Measurements from ENCODE around the gene CEP44.
A peak's percentile ranks its signal among the peaks of the same experiment; 100 is the strongest.
"Not testable (repeated sequence)": the region's sequence is repeated elsewhere in the genome, so short reads cannot be mapped to it uniquely, and the experiment has no call there.

CEP44 gene, protein sequence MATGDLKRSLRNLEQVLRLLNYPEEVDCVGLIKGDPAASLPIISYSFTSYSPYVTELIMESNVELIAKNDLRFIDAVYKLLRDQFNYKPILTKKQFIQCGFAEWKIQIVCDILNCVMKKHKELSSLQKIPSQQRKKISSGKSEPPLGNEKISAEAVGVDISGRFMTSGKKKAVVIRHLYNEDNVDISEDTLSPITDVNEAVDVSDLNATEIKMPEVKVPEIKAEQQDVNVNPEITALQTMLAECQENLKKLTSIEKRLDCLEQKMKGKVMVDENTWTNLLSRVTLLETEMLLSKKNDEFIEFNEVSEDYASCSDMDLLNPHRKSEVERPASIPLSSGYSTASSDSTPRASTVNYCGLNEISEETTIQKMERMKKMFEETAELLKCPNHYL

DNA sequence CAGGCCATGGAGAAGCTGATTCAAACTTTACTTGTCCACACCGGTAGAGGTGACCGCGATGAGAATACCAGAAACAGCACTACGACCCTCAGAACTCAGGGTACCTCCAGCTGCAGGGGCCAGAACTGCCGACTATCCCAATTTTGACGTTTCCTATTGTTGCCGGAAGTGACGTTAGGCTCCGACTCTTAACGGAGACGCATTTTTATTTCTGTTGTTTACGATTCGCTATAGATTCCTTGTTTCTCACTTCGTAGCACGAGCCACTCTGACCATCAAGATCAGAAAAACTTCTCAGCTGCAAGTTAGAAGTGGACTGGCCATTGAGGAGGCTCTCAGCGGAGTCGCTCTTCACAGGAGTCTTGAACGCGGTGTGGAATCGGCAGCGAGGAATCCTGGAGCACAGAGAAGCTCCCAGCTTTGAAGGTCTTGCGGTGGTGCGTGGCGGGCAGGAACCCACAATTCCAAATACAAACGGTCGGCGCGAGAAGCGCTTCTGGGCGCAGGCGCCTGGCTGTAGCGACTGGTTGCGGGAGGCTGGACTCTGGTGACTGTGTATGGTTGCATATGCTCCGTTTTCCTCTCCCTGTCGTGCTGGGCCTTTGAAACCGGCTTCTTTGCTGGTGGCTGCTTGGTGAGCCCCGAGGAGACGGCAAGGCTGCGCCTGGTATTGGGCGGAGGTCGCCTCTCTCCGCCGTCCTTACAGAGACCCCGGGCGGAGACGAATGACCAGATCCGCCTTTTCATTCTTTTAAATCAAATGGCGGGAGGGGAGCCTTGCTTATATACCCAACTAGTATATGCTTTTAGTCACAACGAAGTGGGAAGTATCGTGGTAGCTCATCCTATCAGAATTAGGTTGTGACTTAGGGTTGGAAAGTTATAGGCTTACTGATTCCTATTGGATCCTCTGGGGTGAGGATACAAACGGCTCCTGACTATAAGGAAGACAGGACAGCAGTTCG lies at the start of gene CEP44, which contains the start of gene FBXO8:
Gene CEP44, plus strand, starts transcription at position 405 of the 965 bp plus-strand sequence. CDS start 15,211 bp downstream, outside the sequence.
Gene FBXO8, minus strand, starts transcription at position 161 of the 965 bp plus-strand sequence. CDS start 20,575 bp downstream, outside the sequence.
- peak; percentile 41 for DNase-seq (ENCODE audit: low read depth)

DNA sequence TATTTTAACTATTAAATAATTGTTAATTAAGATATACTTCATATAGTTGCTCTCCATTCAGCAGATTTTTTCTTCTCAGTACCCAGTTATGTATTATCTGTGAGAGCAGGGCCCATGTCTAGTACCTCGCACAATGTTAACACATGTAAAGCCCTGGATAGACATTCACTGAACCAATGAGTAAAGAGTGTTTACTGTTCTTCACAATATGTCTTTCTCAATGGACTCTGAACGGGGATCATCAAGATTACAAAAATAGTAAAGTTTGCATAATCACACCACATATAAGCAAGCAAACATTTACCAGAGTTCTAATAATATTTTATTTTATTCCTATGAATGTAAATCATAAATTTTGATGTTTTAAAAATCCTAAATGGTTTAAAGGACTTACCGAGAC lies 47.4 kb upstream of the CEP44 start:
- DNase-seq (ENCODE audit: low read depth), result no peak

DNA sequence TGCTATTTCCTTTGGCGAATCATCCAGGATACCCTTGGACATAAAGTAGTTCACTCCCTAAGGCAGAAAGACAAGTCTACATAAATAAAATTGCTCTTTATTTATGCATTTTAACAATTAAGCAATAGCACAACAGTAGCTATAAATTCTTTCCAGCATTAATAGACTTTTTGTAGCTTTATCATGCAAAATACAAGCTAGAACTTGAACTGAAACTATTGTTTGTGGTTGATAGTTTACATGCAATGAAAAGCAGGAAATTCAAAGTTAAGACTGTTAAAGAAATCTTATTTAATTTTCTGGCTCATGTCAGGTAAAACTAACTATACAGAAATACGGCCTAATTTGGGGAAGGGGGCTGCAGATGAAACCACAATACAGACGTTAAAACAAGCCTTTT lies 42.5 kb upstream of the CEP44 start:
- DNase-seq (ENCODE audit: low read depth), result no peak

DNA sequence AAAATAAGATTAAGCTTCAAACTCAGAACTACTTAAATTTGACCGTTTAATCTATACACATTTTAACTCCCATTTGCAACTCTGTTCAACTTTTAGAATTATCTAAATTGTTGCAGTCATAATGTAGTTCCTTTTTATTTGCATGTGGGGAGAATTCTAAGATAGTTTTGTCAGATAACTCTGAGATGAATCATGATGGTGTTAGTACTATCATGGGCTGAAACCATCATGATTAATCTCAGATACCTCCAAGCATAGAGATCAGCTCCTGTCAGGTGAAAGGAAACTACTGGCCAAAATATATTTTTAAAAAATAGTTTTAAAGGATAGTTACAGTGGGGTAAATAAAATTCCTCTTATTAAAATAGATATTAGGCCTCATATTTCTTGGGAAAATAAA lies 39.3 kb upstream of the CEP44 start:
- DNase-seq (ENCODE audit: low read depth), result no peak

DNA sequence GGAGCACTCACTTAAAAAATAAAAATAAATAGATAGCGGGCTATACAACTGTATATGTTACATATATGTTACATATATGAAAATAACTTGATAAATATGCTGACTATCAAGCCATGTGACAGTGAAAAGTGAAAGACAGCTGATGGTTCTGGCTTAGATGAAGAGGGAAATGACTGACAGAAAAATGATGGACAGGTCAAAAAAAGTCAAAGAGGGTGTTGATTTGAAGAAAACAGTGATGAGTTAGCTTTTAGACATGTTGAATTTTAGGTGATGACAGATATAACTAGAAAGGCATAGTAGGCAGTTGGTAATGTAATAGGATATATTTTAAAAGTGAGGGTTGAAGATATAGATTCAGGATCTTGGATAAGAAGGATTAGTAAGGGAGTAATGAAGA lies 38.0 kb upstream of the CEP44 start:
- no peak for DNase-seq (ENCODE audit: low read depth)

DNA sequence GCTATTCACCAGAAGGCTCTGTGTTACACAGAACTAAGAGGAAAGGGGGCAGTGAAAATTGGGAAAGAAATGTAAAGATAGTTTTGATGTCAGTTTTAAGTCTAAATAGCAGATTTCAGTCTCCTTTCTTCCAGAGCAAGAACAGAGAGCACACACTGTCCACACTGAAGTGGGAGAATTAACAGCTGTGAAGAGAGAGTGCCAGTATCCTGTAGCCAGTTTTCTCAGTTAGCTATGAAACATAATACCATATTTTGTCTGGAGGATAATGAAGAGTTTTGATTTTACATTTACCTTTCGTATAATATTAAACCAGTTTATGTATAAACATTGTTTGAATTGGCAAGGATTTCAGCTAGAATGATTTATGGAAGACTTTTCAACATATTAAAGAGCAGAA lies 35.3 kb upstream of the CEP44 start:
- DNase-seq (ENCODE audit: low read depth), result no peak

DNA sequence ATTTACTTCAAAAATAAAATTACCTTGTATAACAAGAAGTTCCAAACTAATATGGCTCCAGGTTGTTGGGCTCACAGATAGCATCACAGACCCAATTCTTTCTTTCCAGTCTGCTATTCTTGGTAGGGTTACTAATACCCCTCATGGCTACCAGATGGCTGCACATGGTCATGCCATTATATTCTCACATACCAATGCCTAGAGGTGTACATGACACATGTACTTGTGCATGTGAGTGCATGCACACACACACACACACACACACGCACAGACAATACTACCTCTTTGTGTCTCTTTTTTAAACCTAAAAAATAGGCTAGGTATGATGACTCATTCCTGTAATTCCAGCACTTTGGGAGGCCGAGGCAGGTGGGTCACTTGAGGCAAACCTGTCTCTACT lies 31.3 kb upstream of the CEP44 start:
- DNase-seq (ENCODE audit: low read depth), result no peak

DNA sequence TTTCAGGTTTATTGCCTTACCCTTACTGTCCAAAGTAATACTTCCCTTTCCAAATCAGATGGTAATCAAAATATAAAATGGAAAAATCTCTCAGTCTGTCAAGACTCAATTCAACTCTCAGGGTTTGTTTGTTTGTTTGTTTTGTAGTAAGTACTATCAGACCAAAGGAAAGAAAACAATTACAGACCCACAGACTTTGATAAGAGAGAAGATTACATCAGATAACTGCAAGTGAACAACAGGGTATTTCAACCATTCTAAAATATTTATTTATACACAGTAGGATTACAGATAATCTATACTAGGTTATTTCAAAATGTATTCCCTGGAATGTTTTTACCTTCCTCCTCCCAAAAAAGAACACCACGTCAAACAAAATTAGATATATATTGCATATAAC lies 29.1 kb upstream of the CEP44 start:
- DNase-seq (ENCODE audit: low read depth), result no peak

DNA sequence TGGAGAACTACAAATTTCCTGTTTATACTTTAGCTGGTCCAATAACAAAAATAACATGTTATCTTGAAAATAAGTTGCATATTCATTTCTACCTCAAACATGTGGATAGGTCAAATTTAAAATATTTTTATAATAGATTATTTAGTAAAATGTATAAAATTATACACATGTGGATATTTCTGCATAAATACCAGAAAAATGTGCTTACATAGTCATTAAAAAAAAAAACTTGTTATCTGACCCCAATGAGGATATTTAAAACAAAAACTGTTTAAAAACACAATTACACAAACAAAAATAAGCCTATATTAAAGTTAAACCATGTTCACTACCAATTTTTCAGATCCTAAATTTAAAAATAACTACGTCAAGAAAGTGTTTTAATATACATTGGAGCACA lies 28.3 kb upstream of the CEP44 start:
- DNase-seq (ENCODE audit: low read depth), result no peak

DNA sequence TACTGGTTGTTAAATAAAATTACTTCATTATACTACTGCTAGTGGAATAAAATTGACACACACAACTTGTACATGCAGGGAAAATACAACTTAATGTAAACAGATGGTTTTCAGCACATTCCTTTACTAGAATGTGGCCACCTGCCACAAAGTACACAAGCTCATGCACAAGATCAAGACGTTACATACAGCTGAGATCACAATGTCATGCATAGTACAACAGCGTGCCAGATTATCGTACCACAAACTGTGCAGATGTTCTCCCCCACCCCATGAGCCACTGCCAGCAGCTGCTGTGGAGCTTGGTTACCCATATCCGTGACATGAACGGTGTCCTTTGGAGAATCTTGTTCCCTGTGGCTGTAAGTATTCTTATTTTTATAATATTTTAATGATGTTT lies 27.9 kb upstream of the CEP44 start:
- no peak for DNase-seq (ENCODE audit: low read depth)

DNA sequence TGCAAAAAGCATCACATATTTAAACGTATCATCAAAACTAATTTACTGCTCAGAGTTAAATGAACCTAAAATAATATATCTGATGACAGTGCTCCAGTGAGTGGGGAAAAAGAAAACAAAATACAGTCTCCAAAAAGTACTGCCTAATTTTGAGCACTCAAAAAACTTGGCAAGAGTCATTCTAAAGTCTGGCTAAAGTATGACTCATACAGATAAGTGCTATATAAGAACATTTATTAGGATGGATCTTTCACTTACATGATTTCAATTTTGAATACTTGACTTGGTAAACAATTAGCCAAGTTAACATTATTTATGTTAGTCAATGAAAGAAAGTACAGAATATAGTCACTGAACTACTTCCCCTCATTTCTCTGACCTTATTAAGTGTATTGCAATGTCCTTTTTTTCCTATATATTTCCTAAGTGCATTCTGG lies 27.4 kb upstream of the CEP44 start:
- DNase-seq (ENCODE audit: low read depth), result no peak

DNA sequence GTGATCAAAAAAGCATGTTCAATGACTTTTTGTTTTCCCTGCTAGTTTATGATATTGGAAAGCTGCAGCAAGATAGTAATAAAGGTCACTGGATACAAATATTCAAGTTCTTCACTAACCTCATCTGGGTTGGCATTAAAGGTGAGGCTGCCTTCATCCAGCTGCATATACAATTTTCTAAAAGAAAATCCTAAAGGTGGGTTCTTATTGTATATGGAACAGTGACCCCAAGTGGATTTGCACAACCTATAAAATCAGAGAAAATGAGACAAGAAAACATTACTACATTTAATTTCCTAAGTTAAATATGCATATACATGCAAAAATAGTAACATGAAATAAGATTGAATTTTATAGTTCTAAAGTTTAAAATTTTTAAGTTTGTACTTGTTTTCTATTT lies 24.1 kb upstream of the CEP44 start:
- no peak for DNase-seq (ENCODE audit: low read depth)

DNA sequence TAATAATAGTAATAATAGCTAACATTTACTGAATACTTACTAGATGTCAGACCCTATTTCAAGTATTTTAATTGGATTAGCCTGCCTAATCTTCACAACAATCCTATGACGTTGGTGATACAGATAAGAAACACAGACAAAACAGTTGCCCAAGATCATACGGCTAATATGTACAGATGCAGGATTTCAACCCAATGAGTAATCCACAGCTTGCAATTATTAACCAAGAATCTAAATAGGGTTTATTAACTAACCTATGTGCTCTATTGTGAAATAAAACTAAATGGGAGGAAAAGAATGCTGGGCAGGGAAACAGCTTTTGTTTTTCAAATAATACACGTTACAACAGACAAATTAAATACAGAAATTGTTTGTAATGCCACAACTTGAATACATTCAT lies 23.6 kb upstream of the CEP44 start:
- no peak for DNase-seq (ENCODE audit: low read depth)

DNA sequence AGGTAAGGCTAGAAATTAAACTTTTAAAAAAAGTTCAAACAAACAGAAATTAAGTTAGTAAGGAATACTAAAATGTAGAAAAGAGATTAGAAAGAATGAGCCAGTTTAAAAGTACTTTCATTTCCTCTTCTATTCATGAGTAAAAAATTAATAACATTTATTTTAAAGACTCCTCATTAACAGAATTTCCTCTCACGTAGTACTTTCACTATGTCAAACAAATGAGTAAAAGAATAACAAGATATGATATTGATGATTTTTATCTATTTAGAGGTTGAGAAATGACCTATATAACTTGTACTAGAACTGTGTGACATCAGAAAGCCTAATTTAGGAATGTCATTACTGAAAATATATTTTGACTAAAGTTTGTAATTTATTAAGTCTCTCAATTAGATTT lies 22.3 kb upstream of the CEP44 start:
- not testable (repeated sequence) for DNase-seq (ENCODE audit: low read depth)

DNA sequence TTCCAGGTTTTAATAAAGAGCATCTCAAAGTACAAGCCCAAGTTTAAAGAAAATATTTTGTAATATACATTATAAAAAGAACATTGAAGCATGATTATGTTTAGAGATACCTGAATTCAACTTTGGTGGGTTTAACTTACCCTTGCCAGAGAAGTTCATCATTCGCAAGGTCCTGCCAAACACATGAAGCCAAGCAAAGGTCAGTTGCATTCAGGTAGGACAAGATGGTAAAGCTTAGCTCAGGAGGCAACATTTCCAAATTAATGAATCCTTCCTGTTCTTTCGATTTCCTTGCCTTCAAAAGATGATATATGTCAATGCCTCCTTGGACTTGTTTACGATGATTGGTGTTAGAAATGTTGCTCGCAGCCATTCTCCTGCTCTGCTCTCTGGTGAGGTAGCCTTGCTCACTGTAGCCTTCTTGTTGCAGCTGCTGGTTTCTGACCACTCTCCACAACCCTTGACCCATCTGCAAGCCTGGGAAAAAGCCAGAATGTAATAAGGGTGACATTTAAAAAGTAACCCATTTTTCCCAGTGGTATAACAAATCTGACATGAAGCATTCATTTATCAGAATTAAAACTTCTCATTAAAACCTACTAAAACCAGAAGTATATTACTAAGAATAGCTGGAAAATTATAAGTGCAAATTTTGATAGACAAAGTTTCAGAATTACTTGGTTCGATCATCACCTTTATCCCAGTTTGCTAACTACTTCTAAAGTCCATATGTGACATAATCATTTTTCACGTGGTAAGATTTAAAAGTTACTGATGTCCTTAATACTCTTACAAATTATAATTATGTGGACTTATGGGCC lies 20.9 kb upstream of the CEP44 start:
- no peak for DNase-seq (ENCODE audit: low read depth)

DNA sequence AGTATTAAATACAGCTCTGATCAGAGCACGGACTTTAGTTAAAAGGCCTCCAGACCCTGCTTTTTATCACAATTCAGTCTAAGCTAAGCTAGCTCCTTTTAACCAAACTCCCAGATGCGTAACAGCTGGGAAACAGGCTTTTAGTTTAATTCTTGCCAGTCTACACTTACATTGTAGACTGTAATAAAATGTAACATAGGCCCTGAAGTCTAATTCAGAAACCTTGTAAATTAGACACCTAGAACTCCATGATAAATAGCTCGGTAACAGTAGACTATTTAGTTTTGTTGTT lies 20.3 kb upstream of the CEP44 start:
- no peak for DNase-seq (ENCODE audit: low read depth)

DNA sequence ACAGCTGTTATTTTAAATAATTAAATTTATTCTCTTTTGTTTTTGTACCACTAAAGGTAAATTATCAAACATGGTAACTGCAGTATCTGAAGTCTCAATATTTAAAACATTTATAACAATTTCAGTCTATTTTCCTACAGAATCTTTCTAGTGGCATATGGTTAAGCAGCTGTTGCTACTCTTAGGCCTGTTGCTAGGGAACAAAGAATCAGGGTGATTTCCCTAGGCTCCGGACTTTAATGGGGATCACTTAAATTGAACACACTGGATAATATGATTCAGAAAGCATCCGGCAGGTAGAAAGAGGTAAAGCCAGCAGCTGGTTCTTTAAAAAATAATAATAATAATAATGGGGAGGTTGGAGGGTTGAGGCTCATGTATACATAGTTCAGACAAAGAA lies 17.8 kb upstream of the CEP44 start:
- DNase-seq (ENCODE audit: low read depth), result no peak

DNA sequence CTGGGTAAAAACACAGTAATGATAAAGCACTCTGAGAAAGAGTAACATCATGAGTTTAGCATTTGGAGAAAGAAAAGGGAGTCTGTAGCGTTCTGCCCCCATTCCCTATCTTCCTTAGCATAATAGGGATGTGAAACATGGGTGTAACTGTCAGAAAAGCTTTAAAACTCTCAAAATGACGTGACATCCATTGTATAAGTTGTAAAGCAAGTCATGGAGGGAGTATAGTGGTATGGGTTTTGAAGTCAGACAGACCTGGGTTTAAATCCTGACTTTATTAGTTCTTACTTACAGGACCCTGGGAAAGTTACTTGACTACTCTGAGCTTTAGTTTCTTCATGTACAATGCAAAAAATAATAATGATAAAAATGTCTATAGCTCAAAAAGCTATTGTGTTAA lies 17.3 kb upstream of the CEP44 start:
- DNase-seq (ENCODE audit: low read depth), result no peak

DNA sequence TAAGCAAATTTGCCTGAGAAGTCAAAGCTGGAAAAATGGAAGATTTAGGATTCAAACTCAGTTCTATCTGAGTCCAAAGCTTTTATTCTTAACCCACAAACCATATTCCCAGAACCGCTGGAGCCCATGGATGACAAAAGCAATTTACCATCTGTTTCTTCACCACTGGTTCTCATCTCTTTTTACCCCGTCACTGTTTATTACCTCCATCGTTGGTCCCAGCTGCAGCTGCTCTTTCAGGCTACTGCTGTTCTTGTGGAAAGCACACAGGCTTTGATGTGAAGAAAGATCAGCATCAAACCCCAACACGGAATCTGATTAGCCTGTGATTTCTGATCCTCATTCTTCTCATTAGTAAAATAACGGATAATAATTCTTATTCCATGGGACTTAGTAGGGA lies 9.8 kb upstream of the CEP44 start:
- DNase-seq (ENCODE audit: low read depth), result no peak

DNA sequence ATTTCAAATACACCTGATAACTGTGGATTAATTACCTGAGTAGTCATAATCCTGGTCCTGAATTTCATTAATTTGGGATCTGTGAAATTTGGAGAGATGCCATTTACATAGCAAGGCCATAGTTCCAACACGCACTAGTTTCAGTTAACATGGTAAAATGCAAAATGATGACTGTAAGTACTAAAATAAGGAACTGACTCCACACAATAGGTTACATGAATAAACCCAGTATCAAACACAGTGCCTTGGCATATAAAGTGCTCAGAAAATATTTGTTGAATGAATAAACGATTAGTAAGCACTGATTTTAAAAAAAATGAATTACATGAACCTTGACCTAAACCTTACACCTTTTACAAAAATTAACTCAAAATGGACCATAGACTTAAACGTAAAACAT lies 9.3 kb upstream of the CEP44 start:
- no peak for DNase-seq (ENCODE audit: low read depth)

DNA sequence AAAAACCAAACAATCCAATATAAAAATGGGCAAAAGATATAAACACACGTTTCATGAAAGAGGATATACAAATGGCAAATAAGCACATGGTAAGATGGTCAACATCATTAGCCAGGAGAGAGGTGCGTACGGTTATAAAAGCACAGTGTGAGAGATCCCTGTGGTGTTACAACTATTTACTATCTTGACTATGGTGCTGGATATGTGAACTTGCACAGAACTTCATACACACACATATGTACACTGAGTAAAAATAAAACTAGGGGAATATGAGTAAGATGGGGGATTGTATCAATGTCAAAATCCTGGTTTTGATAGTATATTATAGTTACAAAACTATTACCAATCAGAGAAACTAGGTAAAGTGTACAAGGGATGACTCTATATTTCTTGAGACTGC lies 8.6 kb upstream of the CEP44 start:
- DNase-seq (ENCODE audit: low read depth), result no peak

DNA sequence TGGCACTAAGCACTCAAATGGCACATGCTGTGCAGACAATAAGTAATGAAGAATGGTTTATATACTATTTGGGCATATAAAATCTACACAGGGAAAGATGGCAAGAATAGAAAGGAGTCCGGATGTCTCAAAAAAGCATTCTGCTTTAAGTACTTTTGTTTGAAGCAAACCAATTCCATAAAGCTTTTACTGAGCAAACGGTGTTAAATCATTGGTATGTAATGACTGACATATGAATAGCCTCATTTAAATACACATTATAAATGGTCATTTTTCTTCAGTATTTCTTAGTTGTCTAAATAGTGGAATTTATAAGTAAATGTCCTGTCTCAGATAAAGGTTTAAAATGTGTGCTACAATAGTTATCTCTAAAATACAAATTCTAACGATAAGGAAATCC lies 6.3 kb upstream of the CEP44 start:
- no peak for DNase-seq (ENCODE audit: low read depth)
